ENCODE data around the gene TMCO4. TPM values are rescaled to one million over a fixed set of nuclear protein-coding genes. Genes with fewer than 3 reads are reported as not detected.

TMCO4 gene
- total RNA-seq, 1 donor from 2014 or later: 4.1 TPM

DNA sequence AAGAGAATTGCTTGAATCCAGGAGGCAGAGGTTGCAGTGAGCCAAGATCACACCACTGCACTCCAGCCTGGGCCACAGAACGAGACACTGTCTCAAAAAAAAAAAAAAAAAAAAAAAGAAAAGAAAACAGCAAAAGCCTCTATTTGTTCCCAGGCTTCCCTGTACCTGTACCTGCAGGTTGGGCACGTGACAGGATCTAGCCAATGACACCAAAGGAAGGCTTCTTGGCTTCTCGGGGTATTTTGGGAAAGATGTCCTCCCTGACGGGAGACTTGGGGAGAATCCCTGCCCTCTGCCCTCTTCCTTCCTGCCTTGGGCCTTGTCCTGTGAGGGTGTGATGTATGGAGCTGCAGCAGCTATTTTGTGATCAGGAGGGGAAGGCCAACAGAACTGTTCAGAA, 22.8 kb downstream of the TMCO4 start:
- peaks cover under 1% of the 10 kb centered on the region for H3K4me1 Mint-ChIP-seq (ENCODE audit: unreplicated experiment)
- no peak overlapping the region for H3K27ac Mint-ChIP-seq (ENCODE audit: unreplicated experiment)
- H3K4me3 Mint-ChIP-seq (ENCODE audit: unreplicated experiment): no peak overlapping the region
- TF ChIP-seq CTCF (IDR thresholded peaks at IDR 0.05; ENCODE audit: unreplicated experiment): no peak
- peaks cover 5% of the 10 kb centered on the region for H3K36me3 Mint-ChIP-seq (ENCODE audit: low read depth, unreplicated experiment)
- peaks cover under 1% of the 10 kb centered on the region for H3K27me3 Mint-ChIP-seq (ENCODE audit: unreplicated experiment)
- H3K9me3 Mint-ChIP-seq (ENCODE audit: unreplicated experiment): no peaks in the 10 kb centered on the region
- no peak for DNase-seq (ENCODE audit: low spot score)

GRCh38 chr1:19776287-19776686, 23.4 kb downstream of the TMCO4 start:
- no peak for DNase-seq (ENCODE audit: low spot score)
- Mint-ChIP-seq H3K4me3 (ENCODE audit: unreplicated experiment) (no peak overlapping the region), H3K4me1 (ENCODE audit: unreplicated experiment) (no peaks in the 10 kb centered on the region), H3K9me3 (ENCODE audit: unreplicated experiment) (no peaks in the 10 kb centered on the region), H3K36me3 (ENCODE audit: low read depth, unreplicated experiment) (peaks cover 5% of the 10 kb centered on the region), H3K27ac (ENCODE audit: unreplicated experiment) (no peak overlapping the region), H3K27me3 (ENCODE audit: unreplicated experiment) (no peaks in the 10 kb centered on the region)
- TF ChIP-seq CTCF (IDR thresholded peaks at IDR 0.05; ENCODE audit: unreplicated experiment): no peak

DNA sequence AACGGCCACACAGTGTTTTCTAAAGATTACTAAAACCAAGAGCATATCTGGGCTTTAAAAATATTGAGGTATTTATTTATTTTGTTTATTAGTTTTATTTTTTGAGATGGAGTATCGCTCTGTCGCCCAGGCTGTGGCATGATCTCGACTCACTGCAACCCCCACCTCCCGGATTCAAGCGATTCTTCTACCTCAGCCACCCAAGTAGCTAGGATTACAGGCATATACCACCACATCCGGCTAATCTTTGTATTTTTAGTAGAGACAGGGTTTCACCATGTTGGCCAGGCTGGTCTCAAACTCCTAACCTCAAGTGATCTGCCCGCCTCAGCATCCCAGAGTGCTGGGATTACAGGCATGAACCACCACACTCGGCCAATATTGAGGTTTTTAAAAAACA, 23.9 kb downstream of the TMCO4 start:
- TF ChIP-seq CTCF (IDR thresholded peaks at IDR 0.05; ENCODE audit: unreplicated experiment): no peak
- no peak overlapping the region for H3K4me3 Mint-ChIP-seq (ENCODE audit: unreplicated experiment)

DNA sequence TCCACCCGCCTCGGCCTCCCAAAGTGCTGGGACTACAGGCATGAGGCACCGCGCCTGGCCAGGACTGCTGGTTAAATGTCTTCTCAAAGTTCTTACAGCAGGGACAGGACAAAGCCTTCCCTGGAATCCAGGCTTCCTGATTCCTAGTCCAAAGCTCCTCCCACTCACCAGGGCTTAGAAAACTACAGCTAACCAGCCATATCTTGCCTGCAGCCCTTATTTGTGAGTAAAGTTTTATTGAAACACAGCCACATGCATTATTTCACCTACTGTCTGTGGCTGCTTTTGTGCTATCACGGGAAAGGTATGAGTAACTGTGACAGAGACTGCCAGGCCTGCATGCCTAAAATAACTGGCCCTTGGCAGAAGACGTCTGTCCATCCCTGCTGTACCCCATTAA, 24.4 kb downstream of the TMCO4 start:
- no peaks in the 10 kb centered on the region for H3K9me3 Mint-ChIP-seq (ENCODE audit: unreplicated experiment)
- no peaks in the 10 kb centered on the region for H3K27me3 Mint-ChIP-seq (ENCODE audit: unreplicated experiment)
- no peak for DNase-seq (ENCODE audit: low spot score)
- no peak for TF ChIP-seq CTCF (IDR thresholded peaks at IDR 0.05; ENCODE audit: unreplicated experiment)
- H3K4me1 Mint-ChIP-seq (ENCODE audit: unreplicated experiment): no peaks in the 10 kb centered on the region
- H3K27ac Mint-ChIP-seq (ENCODE audit: unreplicated experiment): no peak overlapping the region
- H3K4me3 Mint-ChIP-seq (ENCODE audit: unreplicated experiment): no peak overlapping the region
- peaks cover 5% of the 10 kb centered on the region for H3K36me3 Mint-ChIP-seq (ENCODE audit: low read depth, unreplicated experiment)

More for the DNA sequence above, 23.9 kb downstream of the TMCO4 start:
- Mint-ChIP-seq H3K36me3 (ENCODE audit: low read depth, unreplicated experiment) (peaks cover 5% of the 10 kb centered on the region), H3K27me3 (ENCODE audit: unreplicated experiment) (no peaks in the 10 kb centered on the region), H3K9me3 (ENCODE audit: unreplicated experiment) (no peaks in the 10 kb centered on the region), H3K27ac (ENCODE audit: unreplicated experiment) (no peak overlapping the region), H3K4me1 (ENCODE audit: unreplicated experiment) (no peaks in the 10 kb centered on the region)
- no peak for DNase-seq (ENCODE audit: low spot score)

DNA sequence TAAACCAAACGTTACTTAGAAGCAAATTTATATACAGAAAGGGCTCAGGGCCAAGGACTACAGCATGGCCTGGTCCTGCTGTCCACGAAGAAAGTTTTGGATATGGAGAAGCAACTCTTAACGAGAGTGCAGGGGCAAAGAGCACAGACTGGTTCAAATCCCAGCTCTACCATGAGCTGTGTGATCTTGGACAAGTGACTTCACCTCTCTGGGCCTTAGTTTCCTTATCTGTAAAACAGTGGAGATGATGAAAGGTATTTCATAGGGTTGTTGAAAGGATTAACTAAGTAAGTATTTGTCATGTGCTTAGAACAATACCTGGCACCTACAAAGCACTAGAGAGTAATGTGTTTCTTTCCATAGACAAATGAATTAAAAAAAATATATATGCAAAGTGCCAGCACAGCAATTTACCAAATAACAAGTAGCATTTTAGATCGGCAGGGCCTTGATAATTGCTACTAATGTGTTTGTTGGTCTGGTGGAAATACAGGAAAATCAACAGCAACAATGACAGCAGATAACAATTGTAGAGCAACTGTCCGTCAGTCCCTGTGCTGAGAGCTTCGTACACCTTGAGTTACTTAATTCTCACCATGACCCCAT, 25.4 kb downstream of the TMCO4 start:
- H3K27me3 Mint-ChIP-seq (ENCODE audit: unreplicated experiment): peaks cover 2% of the 10 kb centered on the region
- DNase-seq (ENCODE audit: low spot score): no peak
- H3K27ac Mint-ChIP-seq (ENCODE audit: unreplicated experiment): no peak overlapping the region
- H3K4me3 Mint-ChIP-seq (ENCODE audit: unreplicated experiment): no peak overlapping the region
- no peaks in the 10 kb centered on the region for H3K9me3 Mint-ChIP-seq (ENCODE audit: unreplicated experiment)
- H3K4me1 Mint-ChIP-seq (ENCODE audit: unreplicated experiment): no peaks in the 10 kb centered on the region
- no peak for TF ChIP-seq CTCF (IDR thresholded peaks at IDR 0.05; ENCODE audit: unreplicated experiment)
- peaks cover 5% of the 10 kb centered on the region for H3K36me3 Mint-ChIP-seq (ENCODE audit: low read depth, unreplicated experiment)

All from endothelial cell (in vitro differentiated cells).